GM23338 (cell line): ENCODE data around the gene OR10G8. TPM values are rescaled to one million over a fixed set of nuclear protein-coding genes. Genes with fewer than 3 reads are reported as not detected.

Experiments
- ATAC-seq: fragments of 200-7000 bp; cut with Tn5 transposase; 3 replicates; pipeline ENCODE4 v1.9.1; 2020
- DNase-seq: peaks from one replicate; pipeline ENCODE4 v3.0.0-alpha.2; 2015; ENCODE audit warnings: low spot score
- H2AFZ ChIP-seq: fragments of 200-600 bp; sonication (generic); 2 replicates; pipeline ENCODE4 v1.8.0; 2016; ENCODE audit warnings: antibody characterized with exemption, mild to moderate bottlenecking, moderate library complexity
- H3F3A ChIP-seq: fragments of 200-600 bp; sonication (generic); replicated peaks from 2 replicates; pipeline ENCODE4 v1.8.0; 2017; ENCODE audit warnings: antibody characterized with exemption, mixed run types, low read depth
- H3K27ac ChIP-seq: fragments of 200-600 bp; sonication (generic); 2 replicates; pipeline ENCODE4 v1.6.1; 2016; ENCODE audit warnings: low read depth
- H3K27me3 ChIP-seq: fragments of 200-600 bp; sonication (generic); 2 replicates; pipeline ENCODE4 v1.8.0; 2016; ENCODE audit warnings: mild to moderate bottlenecking, mixed run types, moderate library complexity; ENCODE audit not compliant: insufficient read depth
- H3K36me3 ChIP-seq: fragments of 200-600 bp; sonication (generic); 2 replicates; pipeline ENCODE4 v1.8.0; 2016; ENCODE audit warnings: mild to moderate bottlenecking; ENCODE audit not compliant: insufficient read depth
- H3K4me1 ChIP-seq: fragments of 200-600 bp; sonication (generic); 2 replicates; pipeline ENCODE4 v1.8.0; 2016; ENCODE audit warnings: mild to moderate bottlenecking, moderate library complexity; ENCODE audit not compliant: insufficient read depth
- H3K4me2 ChIP-seq: fragments of 200-600 bp; sonication (generic); 2 replicates; pipeline ENCODE4 v1.7.1; 2017; ENCODE audit warnings: mixed run types
- H3K4me3 ChIP-seq: fragments of 200-600 bp; sonication (generic); 2 replicates; pipeline ENCODE4 v1.6.1; 2016; ENCODE audit warnings: mixed run types
- H3K79me2 ChIP-seq: fragments of 200-600 bp; sonication (generic); replicated peaks from 2 replicates; pipeline ENCODE4 v1.8.0; 2017; ENCODE audit warnings: mild to moderate bottlenecking; ENCODE audit not compliant: insufficient read depth
- H3K9me2 ChIP-seq: fragments of 200-600 bp; sonication (generic); 2 replicates; pipeline ENCODE4 v1.8.0; 2017; ENCODE audit not compliant: insufficient read depth
- H4K20me1 ChIP-seq: fragments of 200-600 bp; sonication (generic); replicated peaks from 2 replicates; pipeline ENCODE4 v1.8.0; 2017; ENCODE audit warnings: mild to moderate bottlenecking; ENCODE audit not compliant: insufficient read depth
- H3K27ac Mint-ChIP-seq: 2 replicates; pipeline ENCODE4 v1.8.0; 2020; ENCODE audit warnings: inconsistent platforms, mild to moderate bottlenecking, moderate library complexity, mixed read lengths
- H3K27me3 Mint-ChIP-seq: 3 replicates; pipeline ENCODE4 v1.8.0; 2022; ENCODE audit warnings: low read depth, mild to moderate bottlenecking, moderate library complexity, mixed read lengths, inconsistent platforms; ENCODE audit not compliant: insufficient read depth, poor library complexity
- H3K36me3 Mint-ChIP-seq: 3 replicates; pipeline ENCODE4 v1.8.0; 2021; ENCODE audit warnings: low read depth, mild to moderate bottlenecking, inconsistent platforms, moderate library complexity, mixed read lengths
- H3K4me1 Mint-ChIP-seq: 3 replicates; pipeline ENCODE4 v1.8.0; 2020; ENCODE audit warnings: mild to moderate bottlenecking, inconsistent platforms, mixed read lengths
- H3K4me3 Mint-ChIP-seq: 3 replicates; pipeline ENCODE4 v1.8.0; 2021; ENCODE audit warnings: moderate library complexity, mild to moderate bottlenecking, inconsistent platforms, mixed read lengths
- H3K9me3 Mint-ChIP-seq: 3 replicates; pipeline ENCODE4 v1.8.0; 2020; ENCODE audit warnings: moderate library complexity, mild to moderate bottlenecking, inconsistent platforms, mixed read lengths
- CREB1 ChIP-seq: fragments of 250-450 bp; sonication (Bioruptor Pico); IDR thresholded peaks from 2 replicates; pipeline ENCODE4 v1.5.0; 2020; ENCODE audit warnings: low read depth, mild to moderate bottlenecking, moderate library complexity
- EZH2 ChIP-seq: fragments of 200-600 bp; sonication (generic); IDR thresholded peaks from one replicate; pipeline ENCODE4 v1.8.0; 2017; ENCODE audit warnings: antibody characterized with exemption, mild to moderate bottlenecking, low read depth; ENCODE audit not compliant: unreplicated experiment
- EZH2phosphoT487 ChIP-seq: fragments of 200-600 bp; sonication (generic); IDR thresholded peaks from one replicate; pipeline ENCODE4 v1.8.1; 2018; ENCODE audit warnings: antibody characterized with exemption; ENCODE audit not compliant: unreplicated experiment
- JUNB ChIP-seq: IDR thresholded peaks from one replicate; pipeline ENCODE4 v1.6.1; 2016; ENCODE audit warnings: antibody characterized with exemption; ENCODE audit not compliant: unreplicated experiment
- NANOG ChIP-seq: IDR thresholded peaks from 2 replicates; pipeline ENCODE4 v1.6.1; 2016; ENCODE audit warnings: antibody characterized with exemption, borderline replicate concordance
- STAT1 ChIP-seq: IDR thresholded peaks from one replicate; pipeline ENCODE4 v1.6.1; 2016; ENCODE audit warnings: antibody characterized with exemption; ENCODE audit not compliant: unreplicated experiment
- ZNF114 ChIP-seq: fragments of 250-450 bp; sonication (Bioruptor Pico); IDR thresholded peaks from 2 replicates; pipeline ENCODE4 v1.5.0; 2020; ENCODE audit warnings: mild to moderate bottlenecking, moderate library complexity
- ZNF331 ChIP-seq: fragments of 250-450 bp; sonication (Bioruptor Pico); IDR thresholded peaks from 2 replicates; pipeline ENCODE4 v1.5.0; 2020; ENCODE audit warnings: low read depth, mild to moderate bottlenecking, moderate library complexity
- polyA plus RNA-seq: library from polyadenylated mRNA; unstranded; fragments of >200 nt; fragmentation: Nextera tagmentation; extraction: Ambion mirVana; gene quantifications from 2 replicates; pipeline ENCODE4 v1.2.1, GENCODE V29; 2016
- total RNA-seq: library from RNA; depleted of rRNA; stranded (reverse); fragments of >200 nt; shearing (Covaris generic); gene quantifications from 2 replicates; pipeline ENCODE4 v1.2.3, GENCODE V29; 2014
- TF ChIP-seq, protein P1 (sequence below), 2 experiments: fragments of 200-600 bp in 1 of 2; sonication (generic) in 1 of 2; conservative IDR thresholded peaks; 2 replicates each; pipeline versions ENCODE4 v1.5.1 to v1.6.1; 2016 to 2017; ENCODE audit warnings: antibody characterized with exemption in 2 of 2, low read depth in 2 of 2, mild to moderate bottlenecking in 2 of 2, moderate library complexity in 1 of 2
- TF ChIP-seq, protein P2 (sequence below): fragments of 250-450 bp; sonication (Bioruptor Pico); IDR thresholded peaks from 2 replicates; pipeline ENCODE4 v1.5.0; 2020; ENCODE audit warnings: mild to moderate bottlenecking, moderate library complexity
- TF ChIP-seq, protein P3 (sequence below): IDR thresholded peaks from 2 replicates; pipeline ENCODE4 v1.6.1; 2016; ENCODE audit warnings: antibody characterized with exemption

The OR10G8 gene
- total and polyA plus RNA-seq, 2 experiments from 2014 or later, result not detected

DNA sequence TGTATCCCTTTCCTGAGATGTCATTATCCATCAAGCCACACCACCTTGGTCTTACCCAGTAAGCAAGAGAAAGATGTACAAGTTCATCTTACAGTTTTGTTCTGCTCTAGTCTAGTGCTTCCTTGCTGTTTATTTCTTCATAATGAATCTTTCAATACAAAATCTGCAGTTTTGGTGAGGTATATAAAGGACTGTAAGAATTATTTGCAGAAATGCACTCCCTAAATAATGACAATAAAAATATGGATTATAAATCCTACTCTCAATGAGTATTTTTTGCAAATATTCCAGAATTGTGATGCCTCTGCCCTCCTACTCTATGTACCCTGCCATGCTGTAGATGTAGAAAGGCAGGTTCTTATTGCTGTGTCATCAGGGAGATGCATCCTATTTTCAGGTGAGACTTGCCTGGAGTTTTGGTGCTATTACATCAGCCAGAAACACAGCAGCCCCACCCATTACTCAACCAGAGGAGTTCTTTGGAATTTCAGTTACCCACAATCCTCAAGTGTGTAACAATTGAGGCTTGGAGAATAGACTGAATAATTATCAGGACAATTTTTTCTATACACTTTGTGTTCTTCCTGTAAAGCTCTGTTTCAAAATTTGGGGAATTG, 48.8 kb upstream of the OR10G8 start, which contains the start of gene OR10S1 (continued):
- no peak for TF ChIP-seq EZH2
- TF ChIP-seq, protein P1, sequence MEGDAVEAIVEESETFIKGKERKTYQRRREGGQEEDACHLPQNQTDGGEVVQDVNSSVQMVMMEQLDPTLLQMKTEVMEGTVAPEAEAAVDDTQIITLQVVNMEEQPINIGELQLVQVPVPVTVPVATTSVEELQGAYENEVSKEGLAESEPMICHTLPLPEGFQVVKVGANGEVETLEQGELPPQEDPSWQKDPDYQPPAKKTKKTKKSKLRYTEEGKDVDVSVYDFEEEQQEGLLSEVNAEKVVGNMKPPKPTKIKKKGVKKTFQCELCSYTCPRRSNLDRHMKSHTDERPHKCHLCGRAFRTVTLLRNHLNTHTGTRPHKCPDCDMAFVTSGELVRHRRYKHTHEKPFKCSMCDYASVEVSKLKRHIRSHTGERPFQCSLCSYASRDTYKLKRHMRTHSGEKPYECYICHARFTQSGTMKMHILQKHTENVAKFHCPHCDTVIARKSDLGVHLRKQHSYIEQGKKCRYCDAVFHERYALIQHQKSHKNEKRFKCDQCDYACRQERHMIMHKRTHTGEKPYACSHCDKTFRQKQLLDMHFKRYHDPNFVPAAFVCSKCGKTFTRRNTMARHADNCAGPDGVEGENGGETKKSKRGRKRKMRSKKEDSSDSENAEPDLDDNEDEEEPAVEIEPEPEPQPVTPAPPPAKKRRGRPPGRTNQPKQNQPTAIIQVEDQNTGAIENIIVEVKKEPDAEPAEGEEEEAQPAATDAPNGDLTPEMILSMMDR (conservative IDR thresholded peaks at IDR 0.05; ENCODE audit: low read depth in 2 of 2), result no peak
- no peak for TF ChIP-seq NANOG

DNA sequence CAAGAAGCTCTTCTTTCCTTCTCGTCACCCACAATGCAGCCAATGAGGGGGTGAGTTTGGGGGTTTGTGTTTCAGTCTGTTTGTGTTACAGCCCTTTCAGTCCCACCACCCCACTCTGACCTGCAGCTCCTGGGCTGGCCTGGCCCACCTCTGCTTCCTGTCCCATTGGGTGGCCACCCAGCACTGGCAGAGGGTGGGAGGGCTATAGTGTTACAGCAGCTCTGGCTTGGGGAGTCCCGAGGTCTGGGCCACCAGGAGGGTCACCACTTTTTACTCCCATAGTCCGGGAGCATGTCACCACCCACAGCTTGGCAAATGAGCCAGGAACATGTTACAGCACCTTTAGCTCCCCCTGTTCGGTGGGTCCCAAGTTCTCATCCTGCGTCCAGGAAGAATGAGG, 47.3 kb upstream of the OR10G8 start:
- DNase-seq (no peak), ATAC-seq (no peak)
- peaks cover 5% of the 10 kb centered on the region; the same call in 2 of the 3 replicates for H3K4me1 Mint-ChIP-seq

More for the DNA sequence above, 47.3 kb upstream of the OR10G8 start:
- Histone ChIP-seq H3K4me3 (no peak overlapping the region), H2AFZ (no peak overlapping the region), H3K9me2 (peaks cover 9% of the 10 kb centered on the region; the same call in 1 of the 2 replicates), H3K4me1 (no peaks in the 10 kb centered on the region; the same call in 1 of the 2 replicates), H4K20me1 (no peaks in the 10 kb centered on the region), H3K4me2 (no peak overlapping the region), H3K36me3 (no peaks in the 10 kb centered on the region), H3K79me2 (no peaks in the 10 kb centered on the region), H3F3A (no peaks in the 10 kb centered on the region), H3K27ac (no peak overlapping the region), H3K27me3 (no peaks in the 10 kb centered on the region)
- H3K27me3 Mint-ChIP-seq, result peaks cover 3% of the 10 kb centered on the region
- no peak for TF ChIP-seq STAT1
- TF ChIP-seq, protein P1 (conservative IDR thresholded peaks at IDR 0.05; ENCODE audit: low read depth in 2 of 2), result no peak
- TF ChIP-seq ZNF114 (CRISPR knock-in tag), result no peak
- TF ChIP-seq, protein P2, sequence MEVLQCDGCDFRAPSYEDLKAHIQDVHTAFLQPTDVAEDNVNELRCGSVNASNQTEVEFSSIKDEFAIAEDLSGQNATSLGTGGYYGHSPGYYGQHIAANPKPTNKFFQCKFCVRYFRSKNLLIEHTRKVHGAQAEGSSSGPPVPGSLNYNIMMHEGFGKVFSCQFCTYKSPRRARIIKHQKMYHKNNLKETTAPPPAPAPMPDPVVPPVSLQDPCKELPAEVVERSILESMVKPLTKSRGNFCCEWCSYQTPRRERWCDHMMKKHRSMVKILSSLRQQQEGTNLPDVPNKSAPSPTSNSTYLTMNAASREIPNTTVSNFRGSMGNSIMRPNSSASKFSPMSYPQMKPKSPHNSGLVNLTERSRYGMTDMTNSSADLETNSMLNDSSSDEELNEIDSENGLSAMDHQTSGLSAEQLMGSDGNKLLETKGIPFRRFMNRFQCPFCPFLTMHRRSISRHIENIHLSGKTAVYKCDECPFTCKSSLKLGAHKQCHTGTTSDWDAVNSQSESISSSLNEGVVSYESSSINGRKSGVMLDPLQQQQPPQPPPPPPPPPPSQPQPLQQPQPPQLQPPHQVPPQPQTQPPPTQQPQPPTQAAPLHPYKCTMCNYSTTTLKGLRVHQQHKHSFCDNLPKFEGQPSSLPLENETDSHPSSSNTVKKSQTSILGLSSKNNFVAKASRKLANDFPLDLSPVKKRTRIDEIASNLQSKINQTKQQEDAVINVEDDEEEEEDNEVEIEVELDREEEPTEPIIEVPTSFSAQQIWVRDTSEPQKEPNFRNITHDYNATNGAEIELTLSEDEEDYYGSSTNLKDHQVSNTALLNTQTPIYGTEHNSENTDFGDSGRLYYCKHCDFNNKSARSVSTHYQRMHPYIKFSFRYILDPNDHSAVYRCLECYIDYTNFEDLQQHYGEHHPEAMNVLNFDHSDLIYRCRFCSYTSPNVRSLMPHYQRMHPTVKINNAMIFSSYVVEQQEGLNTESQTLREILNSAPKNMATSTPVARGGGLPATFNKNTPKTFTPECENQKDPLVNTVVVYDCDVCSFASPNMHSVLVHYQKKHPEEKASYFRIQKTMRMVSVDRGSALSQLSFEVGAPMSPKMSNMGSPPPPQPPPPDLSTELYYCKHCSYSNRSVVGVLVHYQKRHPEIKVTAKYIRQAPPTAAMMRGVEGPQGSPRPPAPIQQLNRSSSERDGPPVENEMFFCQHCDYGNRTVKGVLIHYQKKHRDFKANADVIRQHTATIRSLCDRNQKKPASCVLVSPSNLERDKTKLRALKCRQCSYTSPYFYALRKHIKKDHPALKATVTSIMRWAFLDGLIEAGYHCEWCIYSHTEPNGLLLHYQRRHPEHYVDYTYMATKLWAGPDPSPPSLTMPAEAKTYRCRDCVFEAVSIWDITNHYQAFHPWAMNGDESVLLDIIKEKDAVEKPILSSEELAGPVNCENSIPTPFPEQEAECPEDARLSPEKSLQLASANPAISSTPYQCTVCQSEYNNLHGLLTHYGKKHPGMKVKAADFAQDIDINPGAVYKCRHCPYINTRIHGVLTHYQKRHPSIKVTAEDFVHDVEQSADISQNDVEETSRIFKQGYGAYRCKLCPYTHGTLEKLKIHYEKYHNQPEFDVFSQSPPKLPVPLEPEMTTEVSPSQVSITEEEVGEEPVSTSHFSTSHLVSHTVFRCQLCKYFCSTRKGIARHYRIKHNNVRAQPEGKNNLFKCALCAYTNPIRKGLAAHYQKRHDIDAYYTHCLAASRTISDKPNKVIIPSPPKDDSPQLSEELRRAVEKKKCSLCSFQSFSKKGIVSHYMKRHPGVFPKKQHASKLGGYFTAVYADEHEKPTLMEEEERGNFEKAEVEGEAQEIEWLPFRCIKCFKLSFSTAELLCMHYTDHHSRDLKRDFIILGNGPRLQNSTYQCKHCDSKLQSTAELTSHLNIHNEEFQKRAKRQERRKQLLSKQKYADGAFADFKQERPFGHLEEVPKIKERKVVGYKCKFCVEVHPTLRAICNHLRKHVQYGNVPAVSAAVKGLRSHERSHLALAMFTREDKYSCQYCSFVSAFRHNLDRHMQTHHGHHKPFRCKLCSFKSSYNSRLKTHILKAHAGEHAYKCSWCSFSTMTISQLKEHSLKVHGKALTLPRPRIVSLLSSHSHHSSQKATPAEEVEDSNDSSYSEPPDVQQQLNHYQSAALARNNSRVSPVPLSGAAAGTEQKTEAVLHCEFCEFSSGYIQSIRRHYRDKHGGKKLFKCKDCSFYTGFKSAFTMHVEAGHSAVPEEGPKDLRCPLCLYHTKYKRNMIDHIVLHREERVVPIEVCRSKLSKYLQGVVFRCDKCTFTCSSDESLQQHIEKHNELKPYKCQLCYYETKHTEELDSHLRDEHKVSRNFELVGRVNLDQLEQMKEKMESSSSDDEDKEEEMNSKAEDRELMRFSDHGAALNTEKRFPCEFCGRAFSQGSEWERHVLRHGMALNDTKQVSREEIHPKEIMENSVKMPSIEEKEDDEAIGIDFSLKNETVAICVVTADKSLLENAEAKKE, result no peak
- TF ChIP-seq, protein P3, sequence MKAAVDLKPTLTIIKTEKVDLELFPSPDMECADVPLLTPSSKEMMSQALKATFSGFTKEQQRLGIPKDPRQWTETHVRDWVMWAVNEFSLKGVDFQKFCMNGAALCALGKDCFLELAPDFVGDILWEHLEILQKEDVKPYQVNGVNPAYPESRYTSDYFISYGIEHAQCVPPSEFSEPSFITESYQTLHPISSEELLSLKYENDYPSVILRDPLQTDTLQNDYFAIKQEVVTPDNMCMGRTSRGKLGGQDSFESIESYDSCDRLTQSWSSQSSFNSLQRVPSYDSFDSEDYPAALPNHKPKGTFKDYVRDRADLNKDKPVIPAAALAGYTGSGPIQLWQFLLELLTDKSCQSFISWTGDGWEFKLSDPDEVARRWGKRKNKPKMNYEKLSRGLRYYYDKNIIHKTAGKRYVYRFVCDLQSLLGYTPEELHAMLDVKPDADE, result no peak
- no peak for TF ChIP-seq CREB1 (CRISPR knock-in tag)
- TF ChIP-seq EZH2, result no peak
- no peak for TF ChIP-seq ZNF331 (CRISPR knock-in tag)
- TF ChIP-seq EZH2phosphoT487, result no peak
- no peak for TF ChIP-seq JUNB
- TF ChIP-seq NANOG, result no peak
- no peak overlapping the region for H3K27ac Mint-ChIP-seq
- H3K9me3 Mint-ChIP-seq, result peaks cover 9% of the 10 kb centered on the region; the same call in 2 of the 3 replicates
- H3K36me3 Mint-ChIP-seq, result peaks cover 2% of the 10 kb centered on the region; the same call in 2 of the 3 replicates
- H3K4me3 Mint-ChIP-seq, result no peak overlapping the region
